Activated gamma-delta T cell treated with anti-CD3 and anti-CD28 coated beads, Interleukin-2, amount 50 U/mL, for 16 hours (primary cell): ENCODE results near the gene VAV3.
"Not testable (repeated sequence)": the region's sequence is repeated elsewhere in the genome, so short reads cannot be mapped to it uniquely, and the experiment has no call there.

ENCODE experiments used
- DNase-seq: peaks from one replicate; pipeline ENCODE4 v3.0.0-alpha.2; 2020; ENCODE audit warnings: low read depth

Gene VAV3

GRCh38 chr1:107681001-107681479 is 283.9 kb downstream of the VAV3 start:
- no peak for DNase-seq

GRCh38 chr1:107680579-107680985 is 284.4 kb downstream of the VAV3 start:
- no peak for DNase-seq

GRCh38 chr1:107679411-107679953 is 285.5 kb downstream of the VAV3 start:
- no peak for DNase-seq

GRCh38 chr1:107678993-107679392 is 286.0 kb downstream of the VAV3 start:
- DNase-seq: no peak

GRCh38 chr1:107677697-107678096 is 287.3 kb downstream of the VAV3 start:
- DNase-seq: no peak

- DNase-seq: no peak
Observed at GRCh38 chr1:107674486-107674885, 290.5 kb downstream of the VAV3 start.

GRCh38 chr1:107673006-107673405 is 292.0 kb downstream of the VAV3 start:
- no peak for DNase-seq

GRCh38 chr1:107670397-107671040 is 294.5 kb downstream of the VAV3 start:
- DNase-seq: no peak

GRCh38 chr1:107669996-107670395 is 295.0 kb downstream of the VAV3 start:
- no peak for DNase-seq

GRCh38 chr1:107668762-107669161 is 296.2 kb downstream of the VAV3 start:
- DNase-seq: no peak

- no peak for DNase-seq
Observed at GRCh38 chr1:107666493-107666892, 298.5 kb downstream of the VAV3 start.

- no peak for DNase-seq
Observed at GRCh38 chr1:107664982-107665925, 299.7 kb downstream of the VAV3 start.

GRCh38 chr1:107662971-107663370 is 302.0 kb downstream of the VAV3 start:
- DNase-seq: no peak

- no peak for DNase-seq
Observed at GRCh38 chr1:107661158-107661557, 303.8 kb downstream of the VAV3 start.

- no peak for DNase-seq
Observed at GRCh38 chr1:107659961-107660360, 305.0 kb downstream of the VAV3 start.

GRCh38 chr1:107657356-107657755 is 307.6 kb downstream of the VAV3 start:
- DNase-seq: no peak

- DNase-seq: no peak
Observed at GRCh38 chr1:107653765-107654164, 311.2 kb downstream of the VAV3 start.

- no peak for DNase-seq
Observed at GRCh38 chr1:107653005-107653404, 312.0 kb downstream of the VAV3 start.

GRCh38 chr1:107650825-107651224 is 314.2 kb downstream of the VAV3 start:
- DNase-seq: not testable (repeated sequence)

- DNase-seq: no peak
Observed at GRCh38 chr1:107649023-107649422, 316.0 kb downstream of the VAV3 start.

GRCh38 chr1:107648071-107648470 is 316.9 kb downstream of the VAV3 start:
- no peak for DNase-seq

- no peak for DNase-seq
Observed at GRCh38 chr1:107647012-107647411, 318.0 kb downstream of the VAV3 start.

GRCh38 chr1:107643766-107644165 is 321.2 kb downstream of the VAV3 start:
- DNase-seq: no peak
